Muscle of arm (tissue), 12 donors: ENCODE data around the gene CCDC40. TPM values are rescaled to one million over a fixed set of nuclear protein-coding genes. Genes with fewer than 3 reads are reported as not detected.

Experiments
- DNase-seq: peaks from one replicate; pipeline ENCODE4 v3.0.0-alpha.2; 2013
- polyA plus RNA-seq, 12 donors: library from polyadenylated mRNA; unstranded; fragments of 120-200 nt; gene quantifications; one replicate each; pipeline ENCODE4 v1.2.1, GENCODE V29; 2013; ENCODE audit not compliant: insufficient read length in 12 of 12

The CCDC40 gene
- polyA plus RNA-seq, 12 donors, result 3.2 to 9.8 (median 5.0) TPM; not detected in 1

DNA sequence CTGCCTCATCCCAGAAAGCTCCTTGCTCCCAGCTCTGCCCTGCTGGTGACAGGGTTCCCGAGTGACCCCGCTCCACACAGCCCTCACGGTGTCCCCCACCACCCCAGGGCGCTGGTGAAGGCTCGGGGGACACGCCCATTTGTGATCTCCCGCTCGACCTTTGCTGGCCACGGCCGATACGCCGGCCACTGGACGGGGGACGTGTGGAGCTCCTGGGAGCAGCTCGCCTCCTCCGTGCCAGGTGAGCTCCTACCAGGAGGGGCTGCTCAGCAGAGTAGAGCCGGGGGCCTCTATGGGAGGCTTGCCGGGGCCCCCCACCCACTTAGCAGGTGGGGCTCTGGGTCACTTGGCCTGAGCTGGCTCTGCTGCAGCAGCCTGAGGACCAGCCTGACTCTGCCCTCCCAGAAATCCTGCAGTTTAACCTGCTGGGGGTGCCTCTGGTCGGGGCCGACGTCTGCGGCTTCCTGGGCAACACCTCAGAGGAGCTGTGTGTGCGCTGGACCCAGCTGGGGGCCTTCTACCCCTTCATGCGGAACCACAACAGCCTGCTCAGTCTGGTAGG is 76.1 kb downstream of the CCDC40 start:
- no peak for DNase-seq

GRCh38 chr17:80113033-80113484 is 76.6 kb downstream of the CCDC40 start:
- DNase-seq, result no peak

DNA sequence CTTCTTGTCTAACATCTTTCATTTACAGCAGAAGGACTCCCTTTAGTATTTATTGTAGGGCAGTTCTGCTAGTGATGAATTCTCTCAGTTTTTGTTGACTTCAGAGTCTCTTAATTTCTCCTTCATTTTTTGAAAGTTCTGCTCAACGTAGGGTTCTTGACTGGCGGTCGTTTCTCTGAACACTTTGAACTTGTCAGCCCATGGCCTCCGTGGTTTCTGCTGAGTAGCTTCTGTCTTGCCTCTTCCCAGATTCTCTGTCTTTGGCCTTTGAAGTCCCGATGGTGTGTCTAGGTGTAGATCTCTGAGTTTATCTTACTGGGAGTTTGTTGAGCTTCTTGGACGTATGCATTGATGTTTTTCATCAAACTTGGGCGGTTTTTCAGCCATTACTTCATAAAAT is 78.3 kb downstream of the CCDC40 start:
- DNase-seq, result no peak

- DNase-seq, result no peak
Observed at GRCh38 chr17:80115159-80115558, 78.7 kb downstream of the CCDC40 start.

- no peak for DNase-seq
Observed at GRCh38 chr17:80116276-80116920, 80.0 kb downstream of the CCDC40 start.

GRCh38 chr17:80116921-80117380 is 80.5 kb downstream of the CCDC40 start:
- no peak for DNase-seq

- no peak for DNase-seq
Observed at GRCh38 chr17:80117491-80118401, 81.3 kb downstream of the CCDC40 start.

DNA sequence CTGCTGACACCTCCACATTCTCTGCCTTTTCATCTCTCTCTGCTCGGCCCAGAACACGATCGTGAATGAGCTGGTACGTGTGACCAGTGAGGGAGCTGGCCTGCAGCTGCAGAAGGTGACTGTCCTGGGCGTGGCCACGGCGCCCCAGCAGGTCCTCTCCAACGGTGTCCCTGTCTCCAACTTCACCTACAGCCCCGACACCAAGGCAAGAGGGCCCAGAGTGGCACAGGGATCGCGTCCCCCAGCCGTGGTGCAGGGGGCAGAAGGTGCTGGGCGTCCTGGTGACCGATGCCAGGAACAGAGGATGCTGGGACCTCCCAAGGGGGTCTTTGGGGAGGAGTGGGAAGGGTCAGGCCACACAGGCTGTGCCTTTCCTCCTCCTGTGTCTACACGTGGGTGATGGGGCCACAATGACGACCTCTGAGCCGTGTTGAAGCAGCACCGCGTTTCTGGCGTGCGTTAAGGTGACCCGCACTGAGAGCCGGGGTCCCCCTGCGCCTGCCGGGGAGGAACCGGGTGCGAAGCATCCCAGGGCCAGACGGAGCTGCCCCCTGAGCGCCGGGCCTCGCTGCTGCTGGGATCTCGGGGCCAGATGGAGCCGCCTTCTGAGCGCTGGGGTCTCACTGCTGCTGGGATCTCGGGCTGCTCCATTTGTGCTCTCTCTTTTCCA is 82.3 kb downstream of the CCDC40 start:
- no peak for DNase-seq

DNA sequence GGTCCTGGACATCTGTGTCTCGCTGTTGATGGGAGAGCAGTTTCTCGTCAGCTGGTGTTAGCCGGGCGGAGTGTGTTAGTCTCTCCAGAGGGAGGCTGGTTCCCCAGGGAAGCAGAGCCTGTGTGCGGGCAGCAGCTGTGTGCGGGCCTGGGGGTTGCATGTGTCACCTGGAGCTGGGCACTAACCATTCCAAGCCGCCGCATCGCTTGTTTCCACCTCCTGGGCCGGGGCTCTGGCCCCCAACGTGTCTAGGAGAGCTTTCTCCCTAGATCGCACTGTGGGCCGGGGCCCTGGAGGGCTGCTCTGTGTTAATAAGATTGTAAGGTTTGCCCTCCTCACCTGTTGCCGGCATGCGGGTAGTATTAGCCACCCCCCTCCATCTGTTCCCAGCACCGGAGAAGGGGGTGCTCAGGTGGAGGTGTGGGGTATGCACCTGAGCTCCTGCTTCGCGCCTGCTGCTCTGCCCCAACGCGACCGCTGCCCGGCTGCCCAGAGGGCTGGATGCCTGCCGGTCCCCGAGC is 82.9 kb downstream of the CCDC40 start:
- DNase-seq, result no peak

GRCh38 chr17:80119839-80120238 is 83.4 kb downstream of the CCDC40 start:
- DNase-seq, result no peak

GRCh38 chr17:80122026-80122575 is 85.7 kb downstream of the CCDC40 start:
- DNase-seq, result no peak

DNA sequence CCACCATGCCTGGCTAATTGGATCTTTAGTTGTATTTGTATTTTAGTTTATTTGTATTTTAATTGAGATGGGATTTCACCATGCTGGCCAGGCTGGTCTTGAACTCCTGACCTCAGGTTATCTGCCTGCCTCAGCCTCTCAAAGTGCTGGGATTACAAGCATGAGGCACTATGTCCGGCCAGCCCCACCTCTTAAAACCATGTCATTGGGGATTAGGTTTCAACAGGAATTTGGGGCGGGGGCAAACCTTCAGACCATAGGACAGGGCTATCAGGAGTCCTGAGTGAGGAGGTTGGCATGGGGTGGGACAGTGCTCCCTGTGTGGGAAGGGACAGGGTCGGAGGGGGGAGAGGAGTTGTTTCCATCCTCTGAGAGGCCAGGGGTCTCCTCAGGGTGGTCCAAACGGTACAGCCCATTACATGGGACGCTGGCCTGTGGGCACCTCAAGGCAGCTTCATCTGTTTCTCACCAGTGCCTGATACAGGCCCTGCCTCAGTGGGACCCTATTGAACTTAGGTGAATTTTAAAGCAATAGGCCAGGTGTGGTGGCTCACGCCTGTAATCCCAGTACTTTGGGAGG is 86.6 kb downstream of the CCDC40 start:
- DNase-seq, result no peak

DNA sequence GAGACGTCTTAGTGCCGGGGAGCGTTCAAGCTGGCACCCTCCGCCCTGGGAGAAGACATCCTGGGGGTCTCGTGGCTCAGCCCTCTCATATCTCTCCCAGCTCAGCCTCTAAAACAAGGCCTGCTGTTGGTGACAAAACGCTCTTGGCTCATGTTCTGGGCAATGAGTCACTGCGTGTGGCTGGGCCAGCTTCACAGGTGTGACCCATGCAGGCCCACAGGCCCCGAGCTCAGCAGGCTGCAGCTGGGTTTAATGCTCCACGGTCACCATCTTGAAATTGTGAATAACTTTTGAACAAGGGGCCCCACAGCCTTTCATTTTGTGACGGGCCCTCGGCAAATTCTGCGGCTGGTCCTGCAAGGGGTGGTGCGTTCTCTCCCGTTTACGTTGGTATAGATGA is 87.3 kb downstream of the CCDC40 start:
- DNase-seq, result no peak

DNA sequence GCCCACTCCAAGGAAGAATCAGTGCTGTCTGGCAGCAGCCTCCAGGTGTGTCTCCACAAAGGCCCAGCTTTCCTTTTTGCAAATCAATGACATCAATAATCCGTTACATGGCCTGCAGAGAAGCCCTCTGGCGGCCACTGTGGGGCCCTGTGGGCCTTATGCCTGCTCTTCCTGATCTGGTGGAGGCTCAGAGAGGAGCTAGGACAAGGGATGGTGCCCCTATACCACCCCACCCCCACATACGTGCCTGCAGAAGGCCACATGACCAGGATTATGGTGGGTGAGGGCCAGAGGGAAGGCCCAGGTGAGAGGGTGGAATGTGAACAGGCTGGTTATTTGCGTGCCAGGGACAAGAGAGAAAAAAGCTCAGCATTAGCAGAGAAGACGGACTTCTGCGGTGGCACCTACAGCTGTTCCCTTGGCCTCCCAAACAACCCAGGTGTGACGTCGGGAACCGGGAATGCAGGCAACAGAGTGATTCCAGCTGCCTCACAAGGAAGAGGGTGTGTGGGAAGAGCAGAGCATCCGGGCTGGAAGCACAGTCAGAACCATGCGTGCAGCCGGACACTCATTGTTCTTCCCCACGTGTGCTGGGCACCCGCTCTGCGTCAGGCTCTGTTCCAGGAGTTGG is 88.0 kb downstream of the CCDC40 start:
- no peak for DNase-seq

GRCh38 chr17:80125656-80126448 is 89.4 kb downstream of the CCDC40 start:
- no peak for DNase-seq

DNA sequence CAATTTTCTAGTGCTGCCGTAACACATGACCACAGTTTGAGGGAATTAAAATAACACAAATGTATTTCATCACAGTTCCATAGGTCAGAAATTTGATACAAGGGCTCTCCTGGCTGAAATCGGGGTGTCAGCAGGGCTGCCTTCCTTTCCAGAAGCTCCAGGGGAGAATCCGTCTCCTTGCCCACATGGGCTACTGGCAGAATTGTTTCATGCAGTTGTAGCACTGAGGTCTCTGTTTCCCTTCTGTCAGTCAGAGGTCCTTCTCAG is 89.9 kb downstream of the CCDC40 start:
- DNase-seq, result no peak

GRCh38 chr17:80129006-80129565 is 92.6 kb downstream of the CCDC40 start:
- DNase-seq, result no peak

DNA sequence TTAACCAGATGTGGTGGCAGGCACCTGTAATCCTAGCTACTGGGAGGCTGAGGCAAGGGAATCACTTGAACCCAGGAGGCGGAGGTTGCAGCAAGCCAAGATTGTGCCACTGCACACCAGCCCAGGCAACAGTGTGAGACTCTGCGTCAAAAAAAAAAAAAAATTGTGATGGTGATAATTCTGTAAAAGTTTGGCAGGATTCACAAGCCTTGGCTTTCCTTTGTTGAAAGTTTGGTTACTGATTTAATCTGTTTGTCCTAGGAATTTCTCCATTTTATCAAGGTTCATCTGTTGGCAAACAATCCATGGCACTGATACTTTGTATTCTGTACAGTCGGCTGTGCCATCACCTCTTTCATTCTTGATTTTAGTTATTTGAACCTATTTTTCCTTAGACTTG is 94.5 kb downstream of the CCDC40 start:
- no peak for DNase-seq

- no peak for DNase-seq
Observed at GRCh38 chr17:80132906-80133625, 96.6 kb downstream of the CCDC40 start.
